ENCODE data around the gene EIF1B.

- TF ChIP-seq POLR2AphosphoS5 (IDR thresholded peaks at IDR 0.05; ENCODE audit: low read depth, low read length): no peak
- no peak for TF ChIP-seq POLR2A (IDR thresholded peaks at IDR 0.05; ENCODE audit: borderline replicate concordance, extremely low read depth, insufficient read depth, insufficient read length)
Observed at GRCh38 chr3:40324621-40325020, 15.1 kb downstream of the EIF1B start.
